NCI-H1105 (cell line): Measurements from ENCODE around the gene TP53BP1.

Source experiments
- DNase-seq: peaks from one replicate; lab custom pipeline; 2025; lab: John Stamatoyannopoulos, UW

TP53BP1 gene

GRCh38 chr15:43489191-43489590, 3.8 kb downstream of the TP53BP1 start:
- DNase-seq, result no peak

GRCh38 chr15:43488790-43489189, 4.2 kb downstream of the TP53BP1 start:
- no peak for DNase-seq

- no peak for DNase-seq
Observed at GRCh38 chr15:43487271-43487895, 5.6 kb downstream of the TP53BP1 start.

- DNase-seq, result no peak
Observed at GRCh38 chr15:43484455-43484854, 8.5 kb downstream of the TP53BP1 start.

GRCh38 chr15:43483297-43484128, 9.4 kb downstream of the TP53BP1 start:
- no peak for DNase-seq

GRCh38 chr15:43473885-43474284, 19.1 kb downstream of the TP53BP1 start:
- DNase-seq, result no peak

- no peak for DNase-seq
Observed at GRCh38 chr15:43471975-43472374, 21.0 kb downstream of the TP53BP1 start.

GRCh38 chr15:43469867-43470266, 23.1 kb downstream of the TP53BP1 start:
- no peak for DNase-seq

- DNase-seq, result no peak
Observed at GRCh38 chr15:43465100-43465499, 27.9 kb downstream of the TP53BP1 start.

- DNase-seq, result no peak
Observed at GRCh38 chr15:43463998-43464397, 29.0 kb downstream of the TP53BP1 start.

GRCh38 chr15:43463507-43463906, 29.4 kb downstream of the TP53BP1 start:
- no peak for DNase-seq

GRCh38 chr15:43449981-43450380, 43.0 kb downstream of the TP53BP1 start:
- DNase-seq, result no peak

- no peak for DNase-seq
Observed at GRCh38 chr15:43446344-43446743, 46.6 kb downstream of the TP53BP1 start.

- no peak for DNase-seq
Observed at GRCh38 chr15:43441316-43441715, 51.6 kb downstream of the TP53BP1 start.

GRCh38 chr15:43440721-43441281, 52.2 kb downstream of the TP53BP1 start:
- DNase-seq, result no peak

- DNase-seq, result no peak
Observed at GRCh38 chr15:43439268-43439667, 53.7 kb downstream of the TP53BP1 start.

GRCh38 chr15:43436395-43436794, 56.6 kb downstream of the TP53BP1 start:
- no peak for DNase-seq

- DNase-seq, result no peak
Observed at GRCh38 chr15:43434446-43434845, 58.5 kb downstream of the TP53BP1 start.

GRCh38 chr15:43433661-43434303, 59.2 kb downstream of the TP53BP1 start:
- DNase-seq, result no peak

GRCh38 chr15:43433165-43433564, 59.8 kb downstream of the TP53BP1 start:
- no peak for DNase-seq

GRCh38 chr15:43429687-43430086, 63.3 kb downstream of the TP53BP1 start:
- DNase-seq, result no peak

GRCh38 chr15:43423793-43424192, 69.2 kb downstream of the TP53BP1 start:
- no peak for DNase-seq

- DNase-seq, result no peak
Observed at GRCh38 chr15:43420876-43421275, 72.1 kb downstream of the TP53BP1 start.
